ENCODE results near the gene ALK.
A peak's percentile ranks its signal among the peaks of the same experiment; 100 is the strongest.

Gene ALK

DNA sequence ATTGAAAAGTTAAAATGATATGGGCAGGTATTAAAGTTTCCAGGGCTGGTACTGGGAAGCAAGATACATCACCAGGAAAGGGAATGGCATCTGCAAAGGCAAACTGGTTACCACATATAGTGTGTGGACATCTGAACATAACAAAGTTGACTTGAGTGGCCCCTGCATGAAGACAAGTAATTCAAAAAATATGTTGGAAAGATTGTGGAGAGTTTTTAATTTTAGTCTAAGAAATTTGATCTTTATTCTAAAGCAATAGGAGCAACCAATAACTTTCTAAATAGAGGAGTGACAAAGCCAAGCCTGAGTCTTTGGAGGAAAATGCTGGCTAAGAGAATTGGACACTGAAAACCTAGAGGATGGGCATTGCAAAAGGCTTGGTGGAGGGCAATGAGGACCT is 278.2 kb downstream of the ALK start:
- DNase-seq (ENCODE audit: low read depth) = no peak

- no peak for DNase-seq (ENCODE audit: low read depth)
Measured at GRCh38 chr2:29640360-29640759, 281.0 kb downstream of the ALK start.

GRCh38 chr2:29638641-29639040 is 282.7 kb downstream of the ALK start:
- DNase-seq (ENCODE audit: low read depth) = no peak

DNA sequence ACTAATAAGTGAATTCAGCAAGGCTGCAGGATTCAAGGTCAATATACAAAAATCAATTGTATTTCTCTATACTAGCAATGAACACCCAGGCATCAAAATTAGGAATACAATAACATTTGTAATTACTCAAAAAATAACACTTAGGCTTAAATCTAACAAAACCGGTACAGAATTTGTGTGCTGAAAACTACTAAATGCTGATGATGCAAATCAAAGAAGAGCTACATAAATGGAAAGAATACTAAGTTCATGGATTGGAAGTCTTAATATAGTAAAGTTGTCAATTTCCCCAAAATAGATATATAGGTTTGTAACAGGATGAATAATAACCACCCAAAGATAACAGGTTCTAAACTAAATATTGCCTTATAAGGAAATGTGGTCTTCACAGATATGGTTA is 286.5 kb downstream of the ALK start:
- DNase-seq (ENCODE audit: low read depth) = no peak

GRCh38 chr2:29632018-29632417 is 289.4 kb downstream of the ALK start:
- peak; percentile 50 for DNase-seq (ENCODE audit: low read depth)

- DNase-seq (ENCODE audit: low read depth) = no peak
Measured at GRCh38 chr2:29629495-29629894, 291.9 kb downstream of the ALK start.

GRCh38 chr2:29628862-29629261 is 292.5 kb downstream of the ALK start:
- DNase-seq (ENCODE audit: low read depth) = no peak

- DNase-seq (ENCODE audit: low read depth) = peak; percentile 30
Measured at GRCh38 chr2:29628108-29628745, 293.2 kb downstream of the ALK start.

DNA sequence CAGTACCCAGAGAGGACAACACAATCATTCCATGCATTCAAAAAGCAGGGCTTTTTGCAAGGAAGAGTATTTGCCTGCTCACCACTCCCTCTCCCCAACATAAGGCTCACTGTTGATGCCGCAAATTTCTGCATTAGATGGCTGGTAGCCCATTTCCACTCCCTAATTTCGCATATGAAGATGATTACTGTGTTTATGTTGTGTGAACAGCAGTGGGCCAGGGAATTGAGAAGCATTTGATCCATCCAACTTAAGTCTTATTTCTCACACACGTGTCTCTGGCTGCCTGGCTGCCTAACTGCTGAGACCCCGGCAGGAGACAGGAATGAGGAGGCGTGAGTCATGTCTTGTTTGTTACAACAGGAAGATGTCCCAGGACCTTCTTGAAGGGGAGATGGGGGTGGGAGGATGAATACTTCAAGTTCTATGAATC is 294.1 kb downstream of the ALK start:
- peak; percentile 81 for DNase-seq (ENCODE audit: low read depth)

DNA sequence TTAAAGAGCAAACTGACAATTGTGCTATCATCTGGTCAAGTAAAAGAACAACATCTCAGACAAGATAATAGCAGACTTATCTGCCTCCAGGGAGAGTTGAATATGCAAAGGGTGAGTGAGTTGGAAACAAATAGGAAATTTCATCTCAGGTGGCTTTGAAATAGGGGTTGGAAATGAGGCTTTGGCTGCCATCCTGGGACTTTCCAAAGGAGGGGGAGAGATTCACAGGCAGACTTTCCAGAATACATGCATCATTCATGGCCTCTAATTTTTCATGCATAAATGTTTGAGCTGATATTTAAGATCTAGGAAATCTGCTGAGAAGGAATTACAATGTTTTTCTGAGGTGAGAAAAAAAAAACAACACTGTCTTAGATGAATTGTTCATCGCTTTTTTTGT is 300.5 kb downstream of the ALK start:
- no peak for DNase-seq (ENCODE audit: low read depth)

DNA sequence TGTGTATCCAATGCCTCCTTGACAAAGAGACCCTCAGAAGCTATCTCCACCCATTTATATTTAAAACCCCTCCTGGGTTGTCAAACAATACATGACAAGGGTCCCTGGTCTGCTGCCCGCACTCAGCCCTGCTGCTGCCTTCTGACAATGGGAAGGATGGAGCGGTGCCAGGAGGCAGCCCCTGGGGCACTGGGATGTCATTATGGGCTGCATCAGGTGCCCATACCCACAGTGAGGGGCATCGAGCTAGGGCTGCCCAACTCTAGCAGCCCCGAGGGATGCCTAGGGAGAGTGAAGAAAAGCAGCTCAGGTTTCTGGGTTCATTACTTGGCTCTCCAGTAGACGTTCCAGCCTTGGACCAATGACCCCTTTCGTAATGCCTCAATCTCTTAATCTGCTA is 301.7 kb downstream of the ALK start:
- no peak for DNase-seq (ENCODE audit: low read depth)

- DNase-seq (ENCODE audit: low read depth) = no peak
Measured at GRCh38 chr2:29618024-29618423, 303.4 kb downstream of the ALK start.

GRCh38 chr2:29617351-29617750 is 304.0 kb downstream of the ALK start:
- no peak for DNase-seq (ENCODE audit: low read depth)

DNA sequence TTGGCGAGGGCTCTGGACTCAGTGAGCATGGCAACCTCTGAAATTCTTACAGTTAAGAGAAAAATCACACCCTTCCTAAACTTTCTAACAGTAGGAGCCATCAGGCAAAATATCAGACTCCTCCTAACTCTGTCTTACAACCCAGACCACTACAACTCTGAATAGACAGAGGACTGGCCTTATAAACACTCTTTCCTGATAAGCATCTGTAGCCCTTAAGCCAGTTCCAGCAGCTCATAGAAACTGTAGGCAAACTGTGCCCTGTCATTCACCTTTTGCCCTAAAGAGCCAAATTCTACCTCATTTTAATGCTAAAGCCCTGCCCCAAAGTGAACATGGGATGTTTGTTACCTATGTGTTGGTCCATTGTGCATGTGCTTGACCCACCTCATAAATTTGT is 304.8 kb downstream of the ALK start:
- DNase-seq (ENCODE audit: low read depth) = no peak

- DNase-seq (ENCODE audit: low read depth) = no peak
Measured at GRCh38 chr2:29615841-29616240, 305.5 kb downstream of the ALK start.

GRCh38 chr2:29615183-29615582 is 306.2 kb downstream of the ALK start:
- no peak for DNase-seq (ENCODE audit: low read depth)

DNA sequence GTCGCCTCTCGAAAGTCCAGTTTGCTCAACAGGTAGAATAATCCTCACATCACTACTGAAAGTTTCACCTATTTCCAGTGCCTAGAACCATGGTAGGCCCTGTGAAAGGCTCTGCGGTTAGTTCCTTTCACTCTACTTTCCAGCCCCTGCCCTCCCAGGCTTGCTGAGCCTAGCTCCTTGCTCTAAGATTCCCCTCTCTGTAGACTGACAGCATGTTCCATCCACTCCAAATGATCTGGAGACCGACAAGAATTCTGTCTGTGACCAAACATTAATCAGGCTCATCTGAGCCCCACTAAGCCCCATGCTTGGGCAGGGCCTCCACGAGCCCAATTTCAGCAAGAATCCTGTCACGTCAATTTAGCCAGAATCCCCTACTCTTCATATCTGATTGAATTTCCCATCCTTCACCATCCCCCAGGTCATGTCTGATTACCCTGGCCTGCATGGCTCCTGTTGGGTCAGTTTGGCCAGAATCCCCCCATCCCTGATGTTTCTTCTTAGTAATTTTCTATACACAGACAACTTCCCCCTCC is 307.0 kb downstream of the ALK start:
- no peak for DNase-seq (ENCODE audit: low read depth)

DNA sequence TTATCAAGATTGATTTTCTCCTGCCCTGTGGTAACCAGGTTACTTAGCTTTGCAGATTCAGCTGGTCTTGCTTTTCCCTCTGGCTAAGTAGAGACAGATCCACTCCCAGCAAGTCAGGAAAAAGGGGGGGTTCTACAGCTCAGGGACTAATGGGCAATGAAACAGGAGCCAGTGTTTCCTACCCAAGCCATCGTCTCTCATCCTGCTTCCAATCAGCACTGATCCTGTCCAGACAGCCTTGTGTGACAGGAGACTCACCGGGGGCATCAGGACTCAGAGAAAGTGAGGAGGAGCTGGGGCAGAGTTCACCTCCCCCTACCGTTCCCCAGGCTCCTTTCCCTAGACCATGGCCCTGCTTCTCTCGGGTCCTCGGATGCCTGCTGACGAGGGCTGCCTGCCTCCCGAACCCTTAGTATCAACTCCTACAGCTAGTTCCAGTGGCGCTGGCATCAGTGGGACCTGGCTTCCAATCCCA is 307.6 kb downstream of the ALK start:
- no peak for DNase-seq (ENCODE audit: low read depth)

GRCh38 chr2:29613067-29613466 is 308.3 kb downstream of the ALK start:
- no peak for DNase-seq (ENCODE audit: low read depth)

DNA sequence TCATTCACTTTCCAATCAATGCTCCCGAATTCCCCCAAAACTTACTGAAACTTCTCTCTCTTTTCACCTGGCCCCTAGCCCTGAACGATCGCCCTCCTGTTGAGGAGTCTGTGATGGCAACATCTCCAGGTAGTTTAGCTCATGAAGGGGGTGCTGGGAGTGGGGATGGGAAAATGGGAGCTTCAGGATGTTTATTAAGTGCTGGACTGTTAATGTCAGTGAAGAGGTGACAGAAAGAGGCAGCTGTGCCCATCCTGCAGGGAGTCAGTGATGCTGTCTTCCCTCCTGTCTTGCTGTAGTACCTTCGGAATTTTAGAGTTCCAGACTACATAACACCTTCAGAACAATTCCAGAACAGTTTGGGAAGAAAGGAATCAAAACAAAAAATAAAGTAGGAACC is 308.8 kb downstream of the ALK start:
- DNase-seq (ENCODE audit: low read depth) = no peak

DNA sequence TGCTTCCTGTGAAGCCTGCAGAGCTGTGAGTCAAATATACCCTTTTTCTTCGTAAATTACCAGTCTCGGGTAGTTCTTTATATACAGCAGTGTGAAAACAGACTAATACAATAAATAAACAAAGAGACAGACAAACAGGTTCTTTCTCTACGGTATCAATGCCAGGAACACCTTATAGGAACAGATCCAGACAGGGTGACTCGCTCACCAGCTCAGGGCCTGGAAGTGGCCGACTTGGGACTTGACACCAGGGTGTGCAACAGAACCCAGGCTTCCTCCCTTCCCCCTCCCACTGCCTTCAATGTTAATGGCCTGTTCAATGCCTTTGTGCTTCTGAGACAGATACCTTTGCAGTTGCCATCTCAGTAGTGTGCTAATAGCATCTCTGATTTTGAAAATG is 309.5 kb downstream of the ALK start:
- DNase-seq (ENCODE audit: low read depth) = no peak

GRCh38 chr2:29611261-29611660 is 310.1 kb downstream of the ALK start:
- no peak for DNase-seq (ENCODE audit: low read depth)

DNA sequence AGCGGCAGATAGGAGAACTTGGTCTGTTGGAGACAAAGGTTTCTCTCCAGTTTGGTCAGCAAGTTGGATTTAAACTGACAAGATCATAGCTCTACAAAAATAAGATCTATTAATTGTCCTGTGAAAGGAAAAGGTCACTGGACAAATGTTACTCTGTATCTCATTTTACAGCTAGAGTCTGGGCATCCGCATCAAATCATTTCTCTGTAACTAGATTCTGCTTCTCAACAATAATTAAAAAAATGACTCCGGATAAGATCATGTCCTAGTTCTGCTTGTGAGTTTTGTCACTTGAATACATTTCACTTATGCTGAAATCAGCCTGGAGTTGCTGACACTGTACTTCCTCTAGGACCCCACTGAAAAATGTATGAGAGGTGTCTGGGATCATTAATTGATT is 310.8 kb downstream of the ALK start:
- DNase-seq (ENCODE audit: low read depth) = no peak

DNA sequence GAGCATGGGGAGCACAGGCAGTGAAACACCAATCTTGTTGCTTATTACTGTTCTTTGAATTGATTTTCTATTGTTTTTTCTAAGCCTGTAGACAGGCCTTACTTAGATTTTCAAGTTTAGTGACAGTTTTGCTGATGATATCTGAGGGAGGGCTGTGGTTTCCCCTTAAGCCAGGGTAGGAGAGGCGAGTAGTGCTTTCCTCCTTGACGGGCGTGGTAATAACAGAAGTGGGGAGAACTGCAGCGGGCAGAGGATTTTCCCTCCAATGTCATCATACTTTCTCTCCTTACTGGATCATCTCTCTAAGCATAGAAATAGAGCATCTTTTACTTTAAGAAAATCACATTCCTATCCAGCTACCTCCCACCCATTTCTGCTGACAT is 314.4 kb downstream of the ALK start:
- no peak for DNase-seq (ENCODE audit: low read depth)

All from EH (cell line).